PC-9 (cell line): ENCODE data around the gene PRKAG2.

Experiments
- EZH2 ChIP-seq: fragments of 200-600 bp; sonication (generic); IDR thresholded peaks from 2 replicates; pipeline ENCODE4 v1.8.0; 2017; ENCODE audit warnings: antibody characterized with exemption, low read depth
- TF ChIP-seq, protein P1 (sequence below): fragments of 200-600 bp; sonication (generic); conservative IDR thresholded peaks from 2 replicates; pipeline ENCODE4 v1.6.1; 2017; ENCODE audit warnings: mixed run types, antibody characterized with exemption, mild to moderate bottlenecking, moderate library complexity

DNA sequence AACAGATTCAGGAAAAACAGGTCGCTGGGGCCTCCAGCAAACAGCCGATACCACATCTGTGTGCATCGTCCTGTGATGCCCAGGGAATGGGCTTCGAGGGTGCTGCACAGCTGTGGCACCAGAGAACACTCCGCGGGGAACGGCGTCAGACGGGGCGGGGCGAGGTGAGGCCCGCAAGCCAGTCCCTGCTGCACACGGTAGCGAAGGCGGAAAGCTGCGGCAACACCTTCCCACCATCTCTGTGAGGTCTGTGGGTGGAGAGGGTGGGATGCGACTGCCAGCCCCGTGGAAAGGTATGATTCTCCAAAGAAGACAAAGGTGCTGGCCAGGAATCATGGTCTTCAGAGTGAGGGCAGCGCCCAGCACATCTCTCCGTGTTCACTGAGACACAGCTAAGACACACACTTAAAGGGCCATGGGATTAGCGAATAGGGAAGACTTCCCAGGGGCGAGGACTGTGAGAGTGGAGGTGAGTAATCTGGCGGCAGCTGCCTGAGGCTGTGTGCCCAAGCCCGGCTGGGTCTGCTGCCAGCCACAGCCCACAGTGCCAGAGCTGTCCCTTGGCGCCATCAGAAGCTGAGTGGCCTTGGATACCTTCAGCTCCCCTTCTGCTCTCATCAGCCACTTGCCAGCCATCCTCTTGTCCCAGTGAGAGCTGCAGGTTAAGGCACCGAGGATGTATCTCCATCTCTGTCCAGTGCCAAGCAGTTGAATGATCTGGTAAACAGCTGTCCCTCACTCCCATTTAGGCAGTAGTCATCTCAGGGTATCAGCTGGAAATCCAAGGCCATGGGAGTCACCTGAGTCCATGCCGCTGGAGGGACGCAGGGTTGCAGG lies 17.6 kb downstream of the PRKAG2 start:
- TF ChIP-seq, protein P1, sequence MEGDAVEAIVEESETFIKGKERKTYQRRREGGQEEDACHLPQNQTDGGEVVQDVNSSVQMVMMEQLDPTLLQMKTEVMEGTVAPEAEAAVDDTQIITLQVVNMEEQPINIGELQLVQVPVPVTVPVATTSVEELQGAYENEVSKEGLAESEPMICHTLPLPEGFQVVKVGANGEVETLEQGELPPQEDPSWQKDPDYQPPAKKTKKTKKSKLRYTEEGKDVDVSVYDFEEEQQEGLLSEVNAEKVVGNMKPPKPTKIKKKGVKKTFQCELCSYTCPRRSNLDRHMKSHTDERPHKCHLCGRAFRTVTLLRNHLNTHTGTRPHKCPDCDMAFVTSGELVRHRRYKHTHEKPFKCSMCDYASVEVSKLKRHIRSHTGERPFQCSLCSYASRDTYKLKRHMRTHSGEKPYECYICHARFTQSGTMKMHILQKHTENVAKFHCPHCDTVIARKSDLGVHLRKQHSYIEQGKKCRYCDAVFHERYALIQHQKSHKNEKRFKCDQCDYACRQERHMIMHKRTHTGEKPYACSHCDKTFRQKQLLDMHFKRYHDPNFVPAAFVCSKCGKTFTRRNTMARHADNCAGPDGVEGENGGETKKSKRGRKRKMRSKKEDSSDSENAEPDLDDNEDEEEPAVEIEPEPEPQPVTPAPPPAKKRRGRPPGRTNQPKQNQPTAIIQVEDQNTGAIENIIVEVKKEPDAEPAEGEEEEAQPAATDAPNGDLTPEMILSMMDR = no peak
- TF ChIP-seq EZH2 = no peak
